SK-N-SH (cell line): Measurements from ENCODE around the gene KIR2DL4.
"Not testable (repeated sequence)": the region's sequence is repeated elsewhere in the genome, so short reads cannot be mapped to it uniquely, and the experiment has no call there.

Source experiments
- CTCF ChIP-seq: fragments of 200-600 bp; sonication (generic); IDR thresholded peaks from 2 replicates; pipeline ENCODE4 v1.6.1; 2017; ENCODE audit warnings: antibody characterized with exemption, mild to moderate bottlenecking, moderate library complexity
- FOXJ3 ChIP-seq: sonication (generic); formaldehyde crosslinking; IDR thresholded peaks from 2 replicates; pipeline ENCODE4 v1.5.1; 2020; ENCODE audit warnings: mild to moderate bottlenecking, missing genetic modification reagents
- MAX ChIP-seq: IDR thresholded peaks from 2 replicates; pipeline ENCODE4 v1.4.0; 2012; ENCODE audit warnings: low read depth
- MXI1 ChIP-seq: IDR thresholded peaks from 2 replicates; pipeline ENCODE4 v1.6.1; 2012; ENCODE audit warnings: mild to moderate bottlenecking, low read depth, low read length, improper control_type of control experiment

GRCh38 chr19:54855241-54855640 lies 51.8 kb downstream of the KIR2DL4 start:
- TF ChIP-seq MAX; FOXJ3 (CRISPR knock-in tag); MXI1; CTCF: not testable (repeated sequence)
